Measurements from ENCODE around the gene NAALAD2. TPM values are rescaled to one million over a fixed set of nuclear protein-coding genes. Genes with fewer than 3 reads are reported as not detected.
"Not testable (repeated sequence)": the region's sequence is repeated elsewhere in the genome, so short reads cannot be mapped to it uniquely, and the experiment has no call there.

The NAALAD2 gene
- not detected in 2 replicates for total RNA-seq

DNA sequence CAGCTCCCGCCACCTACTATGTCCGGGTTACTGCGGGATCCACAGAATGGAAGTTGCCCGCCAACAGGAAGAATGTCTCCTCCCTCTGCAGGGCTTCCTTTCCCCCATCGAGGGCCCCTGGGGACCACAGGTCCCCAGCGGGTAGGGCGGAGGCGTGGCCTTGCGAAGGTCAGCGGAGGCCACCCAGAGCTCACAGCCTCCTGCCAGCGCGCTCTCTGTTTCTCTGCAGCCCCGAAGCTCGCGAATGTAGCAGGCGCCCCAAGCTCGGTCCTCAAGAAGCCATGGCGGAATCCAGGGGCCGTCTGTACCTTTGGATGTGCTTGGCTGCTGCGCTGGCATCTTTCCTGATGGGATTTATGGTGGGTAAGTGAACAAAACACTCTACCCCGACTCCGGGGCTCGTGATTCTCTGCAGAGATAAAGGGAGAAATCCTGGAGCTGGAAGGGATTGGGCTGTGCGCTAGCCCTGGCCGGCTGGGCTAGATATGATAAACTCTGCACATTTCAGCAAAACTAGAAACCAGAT lies at the start of gene NAALAD2:
TSS of gene NAALAD2 (plus strand) at position 186 of the 526 bp plus-strand sequence. CDS start at position 282, 96 bp downstream.
- intact Hi-C loops (cut with micrococcal nuclease): no loop called here

DNA sequence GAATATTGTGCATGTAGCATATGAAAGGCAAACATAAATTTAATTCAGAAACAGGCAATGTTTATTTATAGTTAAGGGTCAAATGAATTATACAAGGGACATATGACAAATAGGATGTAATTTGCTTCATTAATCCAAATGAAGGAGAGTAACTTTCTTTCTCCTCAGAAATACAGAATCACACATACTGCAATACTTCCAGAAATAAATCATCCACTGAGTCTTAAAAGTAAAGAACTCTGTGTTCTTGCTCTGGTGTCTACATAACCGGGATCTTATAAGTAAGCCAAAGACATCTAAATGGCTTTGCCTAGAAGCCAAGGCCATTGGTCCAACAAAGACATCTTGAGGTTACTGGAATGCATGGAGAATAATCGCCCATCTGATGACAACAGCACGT lies 48.8 kb upstream of the NAALAD2 start, which contains the start of gene UBTFL1:
TSS of gene UBTFL1 (plus strand) at position 301 of the 400 bp plus-strand sequence. CDS start at position 301, 0 bp downstream.
- intact Hi-C loops (cut with micrococcal nuclease): not testable (repeated sequence)

DNA sequence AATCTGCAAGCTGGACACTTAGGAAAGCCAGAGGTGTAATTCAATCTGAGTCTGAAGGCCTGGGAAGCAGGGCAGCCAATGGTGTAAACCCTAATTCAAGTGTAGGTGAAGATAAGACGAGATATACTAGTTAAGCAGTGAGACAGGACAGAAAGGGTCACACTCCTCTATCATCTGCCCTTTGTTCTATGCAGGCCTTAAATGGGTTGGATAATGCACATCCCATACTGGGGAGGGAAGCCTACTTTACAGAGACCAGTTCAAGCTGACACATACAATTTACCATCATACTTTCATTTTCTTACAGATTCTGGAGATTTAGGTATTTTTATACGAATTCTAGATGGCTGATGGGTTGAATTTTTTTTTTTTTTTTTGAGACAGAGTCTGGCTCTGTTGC lies 45.7 kb upstream of the NAALAD2 start:
- intact Hi-C loops (cut with micrococcal nuclease): not testable (repeated sequence)

GRCh38 chr11:90095230-90095924 lies 39.1 kb upstream of the NAALAD2 start:
- intact Hi-C loops (cut with micrococcal nuclease): not testable (repeated sequence)

DNA sequence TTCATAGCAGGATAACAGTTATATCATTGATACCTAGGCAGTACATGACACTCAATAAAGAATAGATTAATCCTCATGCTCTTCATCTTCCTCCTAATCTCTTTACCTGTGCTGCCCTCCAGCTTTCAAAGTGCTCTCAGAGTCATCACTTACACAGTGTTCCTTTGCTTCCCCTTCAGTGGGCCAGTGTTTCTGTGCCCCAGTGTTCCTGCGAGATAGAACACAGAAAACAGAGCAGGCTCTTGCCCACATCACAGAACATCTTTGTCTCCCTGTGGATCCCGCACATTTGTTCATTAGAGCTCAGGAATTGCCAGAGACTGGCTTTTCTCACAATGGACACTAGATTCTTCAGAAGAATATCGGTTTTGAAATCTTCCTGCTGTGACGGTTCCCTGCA lies 36.2 kb upstream of the NAALAD2 start:
- intact Hi-C loops (cut with micrococcal nuclease): not testable (repeated sequence)

- intact Hi-C loops (cut with micrococcal nuclease): no loop called here
Observed at GRCh38 chr11:90100431-90100830, 34.0 kb upstream of the NAALAD2 start.

GRCh38 chr11:90113541-90113940 lies 20.9 kb upstream of the NAALAD2 start:
- intact Hi-C loops (cut with micrococcal nuclease): loop anchor here (2.0 kb wide), 1 partner anchor 1015 kb away; no protein-coding TSS in a partner anchor

DNA sequence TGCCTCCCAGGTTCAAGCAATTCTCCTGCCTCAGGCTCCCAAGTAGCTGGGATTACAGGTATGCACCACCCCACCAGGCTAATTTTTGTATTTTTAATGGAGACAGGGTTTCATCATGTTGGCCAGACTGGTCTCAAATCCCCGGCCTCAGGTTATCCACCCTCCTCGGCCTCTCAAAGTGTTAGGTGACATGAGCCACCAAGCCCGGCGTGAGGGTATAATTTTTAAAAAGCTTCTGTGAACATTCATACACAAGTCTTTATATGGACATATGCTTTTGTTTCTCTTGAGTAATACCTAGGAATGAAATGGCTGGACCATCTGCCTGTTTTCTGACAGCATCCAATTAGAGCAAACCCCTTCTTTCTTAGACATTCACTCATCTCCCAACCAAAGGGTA lies 14.3 kb upstream of the NAALAD2 start:
- intact Hi-C loops (cut with micrococcal nuclease): no loop called here

DNA sequence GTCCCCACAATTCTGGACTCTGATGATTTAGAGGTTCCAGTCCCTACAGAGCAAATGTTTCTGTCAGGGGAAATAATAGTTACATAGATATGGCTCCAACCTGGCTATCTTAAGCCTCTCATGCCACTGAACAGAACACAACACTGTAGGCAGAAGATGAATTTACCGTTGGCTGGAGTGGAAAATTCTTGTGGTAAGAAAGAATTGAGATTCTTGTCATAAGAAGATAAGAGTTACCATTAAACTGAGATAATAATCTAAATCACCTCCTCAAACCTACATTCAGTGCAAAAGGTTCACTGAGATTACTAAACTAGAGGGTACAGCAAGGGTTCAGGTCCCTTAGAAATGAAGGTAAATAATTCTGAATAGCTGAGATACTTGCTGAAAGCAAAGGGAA lies 10.1 kb upstream of the NAALAD2 start:
- intact Hi-C loops (cut with micrococcal nuclease): no loop called here

DNA sequence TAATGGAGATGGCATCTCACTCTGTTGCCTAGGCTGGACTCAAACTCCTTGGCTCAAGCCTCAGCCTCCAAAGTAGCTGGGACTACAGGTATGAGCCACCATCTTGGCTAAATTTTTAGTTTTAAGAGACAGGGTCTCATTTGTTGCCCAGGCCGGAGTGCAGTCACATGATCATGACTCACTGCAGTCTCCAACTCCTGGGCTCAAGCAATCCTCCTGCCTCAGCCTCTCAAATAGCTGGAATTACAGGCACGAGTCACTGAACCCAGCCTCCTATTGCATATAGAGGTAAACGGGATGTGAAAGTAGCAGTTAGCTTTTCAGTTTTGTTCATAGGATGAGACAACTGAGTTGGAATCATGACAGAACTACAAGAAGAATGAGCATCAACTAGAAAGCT lies 9.5 kb upstream of the NAALAD2 start:
- intact Hi-C loops (cut with micrococcal nuclease): no loop called here

GRCh38 chr11:90133560-90134477 lies 644 bp upstream of the NAALAD2 start:
- intact Hi-C loops (cut with micrococcal nuclease): no loop called here

- intact Hi-C loops (cut with micrococcal nuclease): no loop called here
Observed at GRCh38 chr11:90135016-90135415, 553 bp downstream of the NAALAD2 start.

GRCh38 chr11:90148900-90149299 lies 14.4 kb downstream of the NAALAD2 start:
- intact Hi-C loops (cut with micrococcal nuclease): no loop called here

- intact Hi-C loops (cut with micrococcal nuclease): not testable (repeated sequence)
Observed at GRCh38 chr11:90166982-90167573, 32.6 kb downstream of the NAALAD2 start.

DNA sequence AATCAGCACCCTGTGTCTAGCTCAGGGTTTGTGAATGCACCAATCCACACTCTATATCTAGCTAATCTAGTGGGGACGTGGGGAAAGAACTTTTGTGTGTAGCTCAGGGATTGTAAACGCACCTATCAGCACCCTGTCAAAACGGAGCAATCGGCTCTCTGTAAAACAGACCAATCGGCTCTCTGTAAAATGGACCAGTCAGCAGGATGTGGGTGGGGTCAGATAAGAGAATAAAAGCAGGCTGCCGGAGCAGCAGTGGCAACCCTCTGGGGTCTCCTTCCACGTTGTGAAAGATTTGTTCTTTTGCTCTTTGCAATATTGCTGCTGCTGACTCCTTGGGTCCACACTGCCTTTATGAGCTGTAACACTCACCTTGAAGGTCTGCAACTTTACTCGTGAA lies 33.2 kb downstream of the NAALAD2 start:
- intact Hi-C loops (cut with micrococcal nuclease): not testable (repeated sequence)

DNA sequence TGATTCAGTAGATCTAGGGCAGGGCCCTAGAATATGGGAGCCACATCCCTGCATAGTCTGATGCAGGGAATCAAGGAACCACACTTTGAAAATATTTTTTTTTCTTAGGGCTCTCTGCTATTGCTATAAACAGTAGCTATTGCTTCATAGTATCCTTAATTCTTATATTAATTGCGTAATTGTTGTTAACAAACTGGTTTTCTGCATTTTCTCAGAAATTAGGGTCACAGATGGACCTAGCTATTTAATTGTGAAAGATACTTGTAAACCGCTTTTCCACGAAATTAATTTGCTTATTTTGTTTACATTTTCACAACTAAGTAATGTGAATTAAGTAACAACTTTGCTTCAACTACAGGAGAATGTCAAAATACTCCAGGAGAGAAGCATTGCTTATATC lies 34.1 kb downstream of the NAALAD2 start:
- intact Hi-C loops (cut with micrococcal nuclease): no loop called here

- intact Hi-C loops (cut with micrococcal nuclease): no loop called here
Observed at GRCh38 chr11:90171359-90171758, 36.9 kb downstream of the NAALAD2 start.

DNA sequence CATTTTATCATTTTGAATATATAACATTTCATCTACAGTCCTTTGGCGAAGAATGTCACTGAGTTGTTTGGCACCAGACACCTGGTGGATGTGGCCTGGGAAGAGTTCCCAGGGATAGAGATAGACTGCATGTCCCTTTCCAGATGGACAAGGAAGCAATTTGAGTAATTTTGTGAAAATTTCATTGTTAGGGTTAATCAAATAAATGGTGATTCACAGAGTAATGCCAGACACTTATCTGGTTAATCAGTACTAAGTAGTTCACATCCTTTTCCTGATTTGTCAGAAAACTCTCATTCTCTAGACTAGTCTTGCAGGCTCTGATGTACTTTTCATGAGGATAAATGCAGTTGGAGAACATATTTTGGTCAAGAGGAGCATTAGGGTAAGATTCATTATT lies 41.6 kb downstream of the NAALAD2 start:
- intact Hi-C loops (cut with micrococcal nuclease): no loop called here

- intact Hi-C loops (cut with micrococcal nuclease): no loop called here
Observed at GRCh38 chr11:90178751-90179150, 44.3 kb downstream of the NAALAD2 start.

GRCh38 chr11:90179923-90180322 lies 45.5 kb downstream of the NAALAD2 start:
- intact Hi-C loops (cut with micrococcal nuclease): no loop called here

DNA sequence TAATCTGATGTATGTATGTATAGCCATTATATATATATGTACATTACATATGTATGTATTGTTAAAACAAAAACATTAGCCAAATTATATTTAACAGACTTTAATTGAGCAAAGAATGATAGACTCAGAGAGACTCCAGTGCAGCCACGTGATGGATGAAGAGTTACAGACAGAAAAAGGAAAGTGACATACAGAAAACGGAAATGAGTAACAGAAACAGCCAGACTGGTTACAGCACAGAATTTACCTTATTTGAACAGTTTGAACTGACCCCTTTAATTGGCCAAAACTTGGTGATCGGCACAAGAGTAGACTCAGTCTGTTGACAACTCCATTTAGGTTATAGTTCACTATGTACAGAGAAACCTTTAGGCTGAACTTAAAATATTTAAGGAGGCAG lies 53.4 kb downstream of the NAALAD2 start:
- intact Hi-C loops (cut with micrococcal nuclease): no loop called here

GRCh38 chr11:90189011-90189410 lies 54.5 kb downstream of the NAALAD2 start:
- intact Hi-C loops (cut with micrococcal nuclease): no loop called here

All from T-helper 1 cell treated with Interleukin-12 subunit alpha and Interleukin-12 subunit beta and Interleukin-4 antibody, amounts not matched to agents 30 ng/mL and 1 ng/mL, for 36 hours (primary cell).